ENCODE measurements around the gene PARD3.

DNA sequence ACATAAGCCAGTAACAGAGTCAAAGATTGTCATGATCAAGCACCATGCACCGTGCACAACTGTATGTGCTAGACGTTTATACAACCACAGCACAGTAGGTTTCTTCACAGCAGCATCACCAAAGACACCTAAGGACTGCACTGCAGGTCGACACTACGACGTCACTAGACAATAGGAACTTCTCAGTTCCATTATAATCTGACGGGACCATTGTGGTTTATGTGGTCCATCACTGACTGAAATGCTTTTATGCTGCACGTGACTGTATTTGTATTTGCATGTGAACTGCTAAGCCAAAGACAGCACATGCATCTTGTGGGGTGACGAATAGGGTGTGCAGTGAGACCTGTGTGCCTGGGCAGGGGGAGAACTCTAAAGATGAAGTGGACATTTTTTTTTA, 164.9 kb downstream of the PARD3 start:
- TF ChIP-seq, protein P1, sequence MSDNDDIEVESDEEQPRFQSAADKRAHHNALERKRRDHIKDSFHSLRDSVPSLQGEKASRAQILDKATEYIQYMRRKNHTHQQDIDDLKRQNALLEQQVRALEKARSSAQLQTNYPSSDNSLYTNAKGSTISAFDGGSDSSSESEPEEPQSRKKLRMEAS (IDR thresholded peaks at IDR 0.05; ENCODE audit: insufficient read depth, insufficient read length) = no peak
- TF ChIP-seq, protein P2, sequence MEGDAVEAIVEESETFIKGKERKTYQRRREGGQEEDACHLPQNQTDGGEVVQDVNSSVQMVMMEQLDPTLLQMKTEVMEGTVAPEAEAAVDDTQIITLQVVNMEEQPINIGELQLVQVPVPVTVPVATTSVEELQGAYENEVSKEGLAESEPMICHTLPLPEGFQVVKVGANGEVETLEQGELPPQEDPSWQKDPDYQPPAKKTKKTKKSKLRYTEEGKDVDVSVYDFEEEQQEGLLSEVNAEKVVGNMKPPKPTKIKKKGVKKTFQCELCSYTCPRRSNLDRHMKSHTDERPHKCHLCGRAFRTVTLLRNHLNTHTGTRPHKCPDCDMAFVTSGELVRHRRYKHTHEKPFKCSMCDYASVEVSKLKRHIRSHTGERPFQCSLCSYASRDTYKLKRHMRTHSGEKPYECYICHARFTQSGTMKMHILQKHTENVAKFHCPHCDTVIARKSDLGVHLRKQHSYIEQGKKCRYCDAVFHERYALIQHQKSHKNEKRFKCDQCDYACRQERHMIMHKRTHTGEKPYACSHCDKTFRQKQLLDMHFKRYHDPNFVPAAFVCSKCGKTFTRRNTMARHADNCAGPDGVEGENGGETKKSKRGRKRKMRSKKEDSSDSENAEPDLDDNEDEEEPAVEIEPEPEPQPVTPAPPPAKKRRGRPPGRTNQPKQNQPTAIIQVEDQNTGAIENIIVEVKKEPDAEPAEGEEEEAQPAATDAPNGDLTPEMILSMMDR (IDR thresholded peaks at IDR 0.05; ENCODE audit: extremely low read depth in 1 of 2, insufficient read depth in 1 of 2, low read depth in 1 of 2, low read length in 2 of 2) = no peak
- TF ChIP-seq POLR2A (IDR thresholded peaks at IDR 0.05; ENCODE audit: low read depth, low read length) (no peak), POLR2AphosphoS5 (IDR thresholded peaks at IDR 0.05; ENCODE audit: insufficient read depth, low read depth, low read length) (no peak), EZH2 (IDR thresholded peaks at IDR 0.05; ENCODE audit: borderline replicate concordance, low read depth, low read length, severe bottlenecking) (no peak), JUN (IDR thresholded peaks at IDR 0.05; ENCODE audit: borderline replicate concordance, insufficient read depth, insufficient read length, low read depth) (no peak)
